22Rv1 (cell line): ENCODE measurements around the gene SLC25A17.

Experiments
- H3K27ac ChIP-seq: fragments of 450-650 bp; 2 replicates; pipeline ENCODE4 v1.5.1; 2017
- ZFX ChIP-seq: fragments of 450-650 bp; IDR thresholded peaks from 2 replicates; pipeline ENCODE4 v1.6.1; 2017; ENCODE audit warnings: antibody characterized with exemption, borderline replicate concordance
- TF ChIP-seq, protein P1 (sequence below): fragments of 450-650 bp; IDR thresholded peaks from 2 replicates; pipeline ENCODE4 v1.5.1; 2017; ENCODE audit warnings: mild to moderate bottlenecking

SLC25A17 gene

DNA sequence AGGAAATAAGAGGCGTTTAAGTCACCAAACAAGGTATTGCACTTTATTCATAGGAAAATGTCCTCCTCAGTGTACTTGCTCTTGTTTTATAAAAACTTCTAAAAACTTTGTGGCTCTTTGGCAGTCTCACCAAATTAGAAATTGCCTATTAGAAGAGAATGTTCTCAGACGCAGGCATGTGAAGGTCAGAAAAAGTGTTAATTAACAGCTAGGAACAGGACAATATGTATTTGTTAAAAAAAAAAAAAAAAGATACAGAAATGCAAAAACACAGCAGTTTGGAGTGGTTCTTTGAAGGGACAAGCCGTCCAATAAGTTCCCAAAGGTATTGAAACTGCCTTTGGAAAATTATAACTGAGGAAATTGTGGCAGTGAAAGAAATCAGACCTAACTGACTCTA is 67.9 kb downstream of the SLC25A17 start:
- H3K27ac ChIP-seq = no peak overlapping the region
- TF ChIP-seq, protein P1, sequence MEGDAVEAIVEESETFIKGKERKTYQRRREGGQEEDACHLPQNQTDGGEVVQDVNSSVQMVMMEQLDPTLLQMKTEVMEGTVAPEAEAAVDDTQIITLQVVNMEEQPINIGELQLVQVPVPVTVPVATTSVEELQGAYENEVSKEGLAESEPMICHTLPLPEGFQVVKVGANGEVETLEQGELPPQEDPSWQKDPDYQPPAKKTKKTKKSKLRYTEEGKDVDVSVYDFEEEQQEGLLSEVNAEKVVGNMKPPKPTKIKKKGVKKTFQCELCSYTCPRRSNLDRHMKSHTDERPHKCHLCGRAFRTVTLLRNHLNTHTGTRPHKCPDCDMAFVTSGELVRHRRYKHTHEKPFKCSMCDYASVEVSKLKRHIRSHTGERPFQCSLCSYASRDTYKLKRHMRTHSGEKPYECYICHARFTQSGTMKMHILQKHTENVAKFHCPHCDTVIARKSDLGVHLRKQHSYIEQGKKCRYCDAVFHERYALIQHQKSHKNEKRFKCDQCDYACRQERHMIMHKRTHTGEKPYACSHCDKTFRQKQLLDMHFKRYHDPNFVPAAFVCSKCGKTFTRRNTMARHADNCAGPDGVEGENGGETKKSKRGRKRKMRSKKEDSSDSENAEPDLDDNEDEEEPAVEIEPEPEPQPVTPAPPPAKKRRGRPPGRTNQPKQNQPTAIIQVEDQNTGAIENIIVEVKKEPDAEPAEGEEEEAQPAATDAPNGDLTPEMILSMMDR = no peak
- TF ChIP-seq ZFX = no peak

DNA sequence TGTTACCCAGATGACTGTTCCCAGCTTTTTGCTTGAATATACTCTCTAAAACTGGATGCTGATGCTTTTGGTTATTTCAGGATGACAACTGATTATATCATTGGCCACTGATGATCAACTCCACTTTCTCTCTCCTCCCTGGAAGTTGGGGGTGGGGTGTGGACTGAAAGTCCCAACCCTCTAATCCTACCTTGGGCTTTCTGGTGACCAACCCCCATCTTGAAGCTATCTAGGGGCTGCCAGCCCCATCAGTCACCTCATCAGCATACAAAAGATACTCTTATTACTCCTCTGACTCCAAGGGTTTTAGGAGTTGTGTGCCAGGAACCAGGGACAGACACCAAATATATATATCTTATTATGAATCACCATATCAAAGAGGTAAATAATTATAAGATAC is 69.3 kb downstream of the SLC25A17 start:
- TF ChIP-seq, protein P1 = no peak
- TF ChIP-seq ZFX = no peak
- H3K27ac ChIP-seq = no peak overlapping the region

DNA sequence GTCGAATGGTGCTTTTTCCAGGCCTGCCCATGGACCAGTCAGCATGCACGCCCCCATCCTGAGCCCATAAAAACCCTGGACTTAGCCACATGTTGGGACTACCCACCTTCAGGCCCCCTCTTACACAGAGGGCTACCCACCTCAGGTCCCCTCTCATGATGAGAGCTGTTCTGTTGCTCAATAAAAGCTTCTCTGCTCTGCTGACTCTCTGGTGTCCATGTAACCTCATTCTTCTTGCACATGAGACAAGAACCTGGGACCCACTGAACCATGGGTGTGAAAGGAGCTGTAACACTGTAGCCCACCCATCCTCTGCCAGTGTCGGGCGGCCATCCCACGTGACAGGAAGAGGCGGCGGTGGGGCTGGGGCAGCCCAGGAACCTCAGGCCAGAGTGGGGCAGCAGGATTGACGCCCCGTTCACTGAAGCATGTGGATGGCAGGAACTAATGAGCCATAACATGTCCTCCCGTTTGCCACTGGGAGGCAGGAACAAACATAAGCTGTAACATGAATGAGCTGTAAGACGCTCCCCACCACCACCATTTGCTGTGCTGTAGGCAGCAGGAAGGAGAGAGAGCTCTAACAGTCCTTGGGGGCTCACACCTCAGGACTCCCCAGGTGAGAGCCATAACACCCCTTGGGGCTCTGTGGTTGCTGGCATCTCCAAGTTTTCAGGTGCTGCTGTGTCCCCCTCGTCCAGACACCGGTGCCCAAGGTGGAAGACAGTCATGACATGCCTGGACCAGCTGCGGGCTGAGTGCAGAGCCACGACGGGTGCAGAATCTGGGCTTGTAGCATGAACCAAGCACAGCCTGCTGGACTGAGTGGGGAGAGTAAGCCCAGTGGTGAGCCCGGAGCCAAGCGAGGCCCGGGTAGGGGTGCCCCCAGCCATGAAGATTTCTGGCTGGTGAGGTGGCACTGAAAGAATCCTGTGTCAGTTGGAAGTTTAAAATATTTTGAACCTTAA is 70.5 kb downstream of the SLC25A17 start:
- TF ChIP-seq ZFX = no peak
- TF ChIP-seq, protein P1 = no peak
- no peak overlapping the region for H3K27ac ChIP-seq

DNA sequence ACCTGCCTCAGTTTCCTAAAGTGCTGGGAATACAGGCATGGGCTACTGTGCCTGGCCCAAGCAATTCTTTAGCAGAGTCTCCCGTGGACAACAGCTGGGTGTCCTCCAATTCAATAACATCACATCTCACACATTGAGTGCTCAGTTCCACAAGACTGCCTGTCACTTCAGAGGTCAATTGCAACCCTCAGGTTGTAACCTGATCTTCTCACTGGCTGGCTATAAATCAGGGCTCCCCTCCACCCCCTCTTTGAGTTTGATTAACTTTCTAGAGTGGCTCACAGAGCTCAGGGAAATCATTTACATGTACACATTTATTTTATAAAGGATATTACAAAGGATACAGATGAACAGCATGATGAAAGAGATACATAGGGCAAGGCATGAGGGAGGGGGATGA is 71.8 kb downstream of the SLC25A17 start:
- TF ChIP-seq, protein P1 = no peak
- TF ChIP-seq ZFX = no peak
- H3K27ac ChIP-seq = no peak overlapping the region

DNA sequence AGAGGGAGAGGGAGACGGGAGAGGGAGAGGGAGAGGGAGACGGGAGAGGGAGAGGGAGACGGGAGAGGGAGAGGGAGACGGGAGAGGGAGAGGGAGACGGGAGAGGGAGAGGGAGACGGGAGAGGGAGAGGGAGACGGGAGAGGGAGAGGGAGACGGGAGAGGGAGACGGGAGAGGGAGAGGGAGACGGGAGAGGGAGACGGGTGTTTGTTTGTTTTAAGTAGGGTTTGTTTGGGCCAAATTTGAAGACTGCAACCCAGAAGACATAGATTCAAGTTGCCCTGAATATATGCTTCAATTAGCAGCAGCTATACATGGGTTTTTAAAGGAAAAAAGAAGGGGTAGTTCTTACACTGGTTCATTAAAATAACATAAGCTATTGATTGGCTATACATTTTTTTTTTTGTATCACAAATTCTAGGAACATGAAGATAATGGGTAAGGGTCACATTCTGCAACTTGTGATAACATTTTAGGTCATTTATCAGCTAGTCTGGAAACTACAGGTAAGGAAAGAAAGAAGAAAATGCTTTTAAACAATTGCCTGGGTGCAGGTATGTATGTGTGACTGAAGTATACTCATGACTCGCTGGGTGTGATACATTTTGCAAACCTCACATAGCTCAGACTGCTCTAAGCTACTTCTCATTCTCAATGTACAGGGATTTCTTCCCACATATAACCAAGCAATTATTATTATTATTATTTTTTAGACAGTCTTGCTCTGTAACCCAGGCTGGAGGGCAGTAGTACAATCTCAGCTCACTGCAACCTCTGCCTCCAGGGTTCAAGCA is 72.5 kb downstream of the SLC25A17 start:
- H3K27ac ChIP-seq = no peak overlapping the region
- TF ChIP-seq ZFX = no peak
- TF ChIP-seq, protein P1 = no peak

DNA sequence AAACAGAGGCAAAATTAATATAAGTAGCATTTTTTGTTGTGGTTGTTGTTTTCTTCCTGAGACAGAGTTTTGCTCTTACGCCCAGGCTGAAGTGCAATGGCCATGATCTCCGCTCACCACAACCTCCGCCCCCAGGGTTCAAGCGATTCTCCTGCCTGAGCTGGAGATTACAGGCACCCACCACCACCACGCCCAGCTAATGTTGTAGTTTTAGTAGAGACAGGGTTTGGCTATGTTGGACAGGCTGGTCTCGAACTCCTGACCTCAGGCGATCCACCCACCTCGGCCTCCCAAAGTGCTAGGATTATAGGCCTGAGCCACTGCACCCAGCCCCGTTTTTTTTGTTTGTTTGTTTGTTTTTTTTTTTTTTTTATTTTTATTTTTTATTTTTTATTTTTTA is 75.4 kb downstream of the SLC25A17 start:
- 0 out of 2 replicates have a peak overlapping the region, but pooled peaks have one; percentile 15 for H3K27ac ChIP-seq
- TF ChIP-seq, protein P1 = no peak
- no peak for TF ChIP-seq ZFX

DNA sequence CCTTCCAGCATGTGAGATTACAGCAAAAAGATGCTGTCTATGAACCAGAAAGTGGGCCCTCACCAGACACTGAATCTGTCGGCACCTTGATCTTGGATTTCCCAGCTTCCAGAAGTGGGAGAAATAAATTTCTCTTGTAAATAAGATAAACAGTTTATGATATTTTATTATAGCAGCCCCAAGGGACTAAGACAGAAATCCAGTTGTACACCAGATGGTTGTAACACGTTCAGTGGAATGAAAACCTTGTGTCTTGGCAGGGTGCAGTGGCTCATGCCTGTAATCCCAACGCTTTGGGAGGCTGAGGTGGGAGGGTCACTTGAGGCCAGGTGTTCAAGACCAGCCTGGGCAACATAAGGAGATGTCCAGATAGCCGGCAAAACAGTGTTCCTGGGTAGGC is 78.0 kb downstream of the SLC25A17 start:
- no peak for TF ChIP-seq ZFX
- TF ChIP-seq, protein P1 = no peak
- no peak overlapping the region for H3K27ac ChIP-seq
